C4-2B (cell line): ENCODE data around the gene SYT1.

Experiments used
- H3K27ac ChIP-seq: fragments of 450-650 bp; 2 replicates; pipeline ENCODE4 v1.5.1; 2017
- ZFX ChIP-seq: fragments of 450-650 bp; IDR thresholded peaks from 2 replicates; pipeline ENCODE4 v1.6.1; 2017
- TF ChIP-seq, protein P1 (sequence below): fragments of 450-650 bp; conservative IDR thresholded peaks from 2 replicates; pipeline ENCODE4 v1.5.1; 2017; ENCODE audit warnings: mild to moderate bottlenecking

SYT1 gene

DNA sequence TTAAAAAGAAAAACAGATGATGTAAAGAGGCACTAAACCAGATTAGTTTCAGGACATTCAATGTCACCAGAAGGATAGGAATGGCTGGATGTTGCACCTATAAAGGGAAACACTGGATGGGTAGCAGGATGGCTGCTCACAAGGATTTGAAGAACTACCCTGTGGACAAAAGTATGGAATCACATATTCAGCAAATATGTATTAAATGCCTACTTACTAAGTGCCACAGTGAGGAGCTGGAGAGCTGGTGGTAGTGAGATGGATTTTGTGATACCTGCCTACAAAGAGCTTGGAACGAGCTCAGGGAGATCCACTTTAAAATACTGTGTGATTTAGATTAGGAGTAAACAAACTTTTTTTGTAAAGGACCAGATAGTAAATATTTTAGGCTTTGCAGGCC is 510.0 kb downstream of the SYT1 start:
- no peak overlapping the region for H3K27ac ChIP-seq

DNA sequence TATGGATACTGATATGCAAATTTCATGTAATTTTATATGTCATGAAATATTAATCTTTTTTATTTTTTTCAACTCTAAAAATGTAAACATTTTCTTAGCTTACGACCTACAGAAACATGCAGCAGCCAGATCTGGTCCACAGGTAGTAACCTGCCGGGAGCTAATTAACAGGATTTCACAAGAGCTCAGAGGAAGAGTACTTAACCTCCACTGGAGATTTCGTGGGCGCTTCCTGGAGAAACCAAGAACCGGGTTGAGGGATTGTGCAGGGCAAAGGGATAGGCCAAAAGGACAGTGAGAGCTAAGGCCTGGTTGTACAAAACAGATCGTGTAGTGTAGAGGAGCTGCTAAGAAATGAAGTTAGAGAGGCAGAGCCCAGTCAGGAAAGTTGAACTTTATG is 510.5 kb downstream of the SYT1 start:
- TF ChIP-seq, protein P1, sequence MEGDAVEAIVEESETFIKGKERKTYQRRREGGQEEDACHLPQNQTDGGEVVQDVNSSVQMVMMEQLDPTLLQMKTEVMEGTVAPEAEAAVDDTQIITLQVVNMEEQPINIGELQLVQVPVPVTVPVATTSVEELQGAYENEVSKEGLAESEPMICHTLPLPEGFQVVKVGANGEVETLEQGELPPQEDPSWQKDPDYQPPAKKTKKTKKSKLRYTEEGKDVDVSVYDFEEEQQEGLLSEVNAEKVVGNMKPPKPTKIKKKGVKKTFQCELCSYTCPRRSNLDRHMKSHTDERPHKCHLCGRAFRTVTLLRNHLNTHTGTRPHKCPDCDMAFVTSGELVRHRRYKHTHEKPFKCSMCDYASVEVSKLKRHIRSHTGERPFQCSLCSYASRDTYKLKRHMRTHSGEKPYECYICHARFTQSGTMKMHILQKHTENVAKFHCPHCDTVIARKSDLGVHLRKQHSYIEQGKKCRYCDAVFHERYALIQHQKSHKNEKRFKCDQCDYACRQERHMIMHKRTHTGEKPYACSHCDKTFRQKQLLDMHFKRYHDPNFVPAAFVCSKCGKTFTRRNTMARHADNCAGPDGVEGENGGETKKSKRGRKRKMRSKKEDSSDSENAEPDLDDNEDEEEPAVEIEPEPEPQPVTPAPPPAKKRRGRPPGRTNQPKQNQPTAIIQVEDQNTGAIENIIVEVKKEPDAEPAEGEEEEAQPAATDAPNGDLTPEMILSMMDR: no peak
- no peak for TF ChIP-seq ZFX
- H3K27ac ChIP-seq: no peak overlapping the region

More for the DNA sequence above, 510.0 kb downstream of the SYT1 start:
- TF ChIP-seq, protein P1: no peak
- TF ChIP-seq ZFX: no peak

DNA sequence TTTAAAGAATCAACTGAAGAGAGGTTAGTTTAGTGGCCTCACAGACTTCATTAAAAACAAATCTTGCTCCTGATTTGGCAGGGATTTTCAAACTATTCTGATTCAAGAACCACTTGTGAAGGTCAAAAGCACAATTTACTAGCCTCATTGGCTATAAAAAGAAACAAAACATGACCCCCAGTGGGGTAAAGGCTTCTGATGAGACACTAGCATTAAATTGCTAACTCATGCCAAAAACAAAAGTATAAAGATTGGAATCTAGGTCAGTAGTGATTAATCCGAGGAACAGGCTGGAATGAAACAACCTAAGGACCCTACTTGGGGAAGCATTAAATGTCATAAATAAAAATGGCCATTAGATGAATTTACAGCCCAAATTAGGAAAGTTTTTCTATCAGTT is 513.9 kb downstream of the SYT1 start:
- TF ChIP-seq ZFX: no peak
- TF ChIP-seq, protein P1: no peak
- no peak overlapping the region for H3K27ac ChIP-seq

DNA sequence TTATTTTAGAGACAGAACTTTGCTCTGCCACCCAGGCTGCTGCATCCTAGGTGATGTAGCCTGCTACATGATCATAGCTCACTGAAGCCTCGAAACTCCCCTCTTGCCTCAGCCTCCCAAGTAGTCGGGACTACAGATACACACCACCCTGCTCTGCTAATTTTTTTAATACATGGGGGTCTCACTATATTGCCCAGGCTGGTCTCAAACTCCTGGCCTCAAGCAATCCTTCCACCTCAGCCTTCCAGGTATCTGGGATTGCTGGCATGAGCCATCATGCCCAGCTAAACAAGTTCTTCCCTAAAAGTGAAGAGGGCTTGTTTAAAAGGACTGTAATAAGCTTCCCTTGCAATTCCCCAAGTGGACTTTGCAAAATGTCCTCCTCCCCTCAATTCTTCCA is 515.8 kb downstream of the SYT1 start:
- no peak overlapping the region for H3K27ac ChIP-seq
- TF ChIP-seq, protein P1: no peak
- no peak for TF ChIP-seq ZFX

DNA sequence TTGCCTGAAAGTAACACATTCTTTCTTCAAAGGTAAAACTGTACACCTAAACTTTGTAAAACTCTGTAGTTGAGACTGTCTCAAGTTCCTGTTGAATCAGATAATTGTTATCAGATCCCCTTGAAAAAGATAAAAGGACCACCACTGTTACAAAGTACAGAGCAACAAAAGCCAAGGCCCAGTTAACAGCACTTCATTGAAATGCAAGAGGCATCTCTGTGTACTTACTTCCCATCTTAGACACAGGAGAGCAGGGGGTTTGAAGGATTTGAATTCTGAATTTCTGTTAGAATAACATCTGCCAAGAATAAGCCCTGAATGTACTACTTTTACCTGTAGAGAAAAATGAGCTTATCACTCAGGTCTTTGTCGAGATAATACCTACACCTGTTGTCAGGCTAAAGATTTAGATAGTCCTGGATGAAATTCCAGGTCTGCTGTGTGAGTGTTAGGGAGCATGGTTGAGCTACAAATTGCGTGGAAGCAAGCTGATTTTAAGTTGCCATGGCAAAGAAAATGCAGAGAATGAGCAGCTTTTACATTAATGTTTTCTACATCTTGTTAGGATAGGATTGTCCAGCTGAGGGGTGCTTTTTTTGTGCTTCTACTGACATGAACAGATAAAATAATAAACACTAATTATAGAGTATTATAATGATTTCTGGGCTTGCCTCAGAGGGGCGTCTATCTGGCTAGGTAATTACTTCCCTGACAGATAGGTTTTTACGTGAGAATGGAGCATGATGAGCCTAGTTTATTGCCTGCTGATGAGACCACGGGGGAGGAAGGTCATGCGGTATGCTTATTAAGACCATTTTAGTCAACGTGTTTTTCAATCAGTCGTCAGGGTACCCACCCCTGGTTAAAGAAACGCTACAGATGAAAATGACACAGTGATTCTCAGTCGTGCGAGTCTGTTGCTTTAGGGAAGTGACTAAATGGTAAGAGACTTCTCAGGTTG is 517.0 kb downstream of the SYT1 start:
- H3K27ac ChIP-seq: no peak overlapping the region
- TF ChIP-seq, protein P1: no peak
- no peak for TF ChIP-seq ZFX

DNA sequence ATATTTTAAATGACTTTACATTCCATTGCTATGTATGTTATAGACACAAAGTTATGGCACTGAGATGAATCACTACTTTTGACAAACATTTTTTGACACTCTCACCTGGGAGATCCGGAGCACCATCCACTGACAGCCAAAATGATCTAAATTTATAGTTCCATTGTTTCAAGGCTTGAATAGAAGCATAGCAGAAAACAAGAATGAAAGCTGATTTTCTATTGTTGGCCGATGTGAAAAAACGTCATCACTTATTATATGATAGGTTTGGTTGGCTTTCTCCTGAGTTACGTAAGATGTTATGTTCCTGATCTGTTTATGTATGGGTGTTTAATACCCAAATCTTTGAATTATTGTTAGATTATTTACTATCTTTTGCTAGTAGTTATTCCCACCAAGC is 520.0 kb downstream of the SYT1 start:
- no peak for TF ChIP-seq ZFX
- TF ChIP-seq, protein P1: no peak

DNA sequence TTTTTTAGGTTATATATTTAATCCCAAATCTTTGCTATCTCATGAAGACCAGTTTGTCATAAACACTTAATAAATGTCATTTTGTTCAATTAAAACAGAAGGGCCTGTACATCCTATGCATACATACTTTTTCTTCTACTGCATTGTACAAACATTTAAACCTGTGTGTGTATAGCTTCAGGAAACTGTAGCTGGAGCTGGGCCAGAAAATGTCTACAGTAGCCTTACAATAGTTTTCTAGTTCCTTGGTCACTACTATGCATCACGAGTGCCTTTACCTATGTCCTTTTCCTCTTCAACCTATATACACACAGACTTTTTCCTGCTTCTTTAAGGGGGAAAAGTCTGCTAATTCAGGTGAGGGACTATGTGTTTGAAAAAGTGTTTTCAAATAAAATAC is 523.4 kb downstream of the SYT1 start:
- no peak for TF ChIP-seq ZFX
- TF ChIP-seq, protein P1: no peak
- H3K27ac ChIP-seq: no peak overlapping the region

More for the DNA sequence above, 520.0 kb downstream of the SYT1 start:
- no peak overlapping the region for H3K27ac ChIP-seq
